ENCODE results near the gene USP37. TPM values are rescaled to one million over a fixed set of nuclear protein-coding genes. Genes with fewer than 3 reads are reported as not detected.
A peak's percentile ranks its signal among the peaks of the same experiment; 100 is the strongest.

The USP37 gene
- total and polyA plus RNA-seq, 2 of the 4 experiments (the other 2 are of a cell fraction) = 1.6 to 6.5 TPM

DNA sequence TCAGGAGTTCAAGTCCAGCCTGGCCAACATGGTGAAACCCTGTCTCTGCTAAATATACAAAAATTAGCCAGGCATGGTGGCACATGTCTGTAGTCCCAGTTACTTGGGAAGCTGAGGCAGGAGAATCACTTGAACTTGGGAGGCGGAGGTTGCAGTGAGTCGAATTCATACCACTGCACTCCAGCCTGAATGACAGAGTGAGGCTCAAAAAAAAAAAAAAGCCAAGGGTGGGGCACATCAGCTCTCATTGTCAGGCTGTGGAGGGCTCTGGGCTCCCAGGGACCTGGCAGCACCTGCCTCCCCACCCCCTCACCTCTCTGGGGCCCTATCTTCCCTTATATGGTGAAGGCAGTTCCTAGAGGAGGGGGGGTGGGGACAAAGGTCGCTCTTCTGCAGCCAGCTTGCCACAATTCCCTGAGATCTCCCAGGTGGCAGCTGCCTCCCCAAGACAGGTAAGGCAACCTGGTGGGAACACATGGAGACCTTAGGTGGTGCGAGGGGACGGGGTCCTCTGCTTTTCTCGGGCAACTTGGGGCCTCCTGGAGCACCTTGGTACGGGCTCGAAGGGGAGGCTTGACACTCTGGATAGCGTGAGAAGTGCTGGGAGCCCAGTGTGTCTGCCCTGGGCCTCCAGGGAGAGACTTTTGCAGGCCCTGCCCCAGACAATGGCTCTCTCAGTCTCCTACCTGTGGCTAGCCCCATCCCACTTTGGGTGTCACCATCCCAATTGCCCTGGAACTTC is 149.3 kb downstream of the USP37 start, which contains the start of gene VIL1:
Gene VIL1 (plus strand): TSS at position 407 of the 742 bp plus-strand sequence. CDS start 4,656 bp downstream, outside the sequence.
- Histone ChIP-seq H3K79me1 (ENCODE audit: low read depth in 1 of 2, low read length in 2 of 2) (no peaks in the 10 kb centered on the region), H3K4me1 (ENCODE audit: control insufficient read depth, insufficient read depth, low read length) (no peaks in the 10 kb centered on the region), H4K20me1 (ENCODE audit: insufficient read depth, low read length) (no peaks in the 10 kb centered on the region), H4K91ac (ENCODE audit: insufficient read depth, low read depth, low read length) (no peak within 1 kb of the TSS), H3K23ac (ENCODE audit: low read depth, low read length) (no peak within 1 kb of the TSS), H4K8ac (ENCODE audit: low read depth in 2 of 2, low read length in 2 of 2) (no peak within 1 kb of the TSS), H3K9me1 (ENCODE audit: insufficient read depth, low read length) (no peaks in the 10 kb centered on the region; the same call in 1 of the 2 replicates), H3K36me3 (ENCODE audit: control insufficient read depth, insufficient read depth, low read length) (no peaks in the 10 kb centered on the region), H3K27ac (ENCODE audit: insufficient read depth, low read length) (no peak within 1 kb of the TSS), H3K4ac (ENCODE audit: low read depth, low read length) (no peak within 1 kb of the TSS), H4K5ac (ENCODE audit: low read depth, low read length) (no peak within 1 kb of the TSS), H3K9me3 (ENCODE audit: control insufficient read depth, insufficient read depth, low read length) (no peaks in the 10 kb centered on the region), H2BK5ac (ENCODE audit: low read depth, low read length, poor library complexity, severe bottlenecking) (no peak within 1 kb of the TSS), H3K4me3 (ENCODE audit: insufficient read depth, low read depth, low read length) (no peak within 1 kb of the TSS), H3K56ac (ENCODE audit: extremely low read depth, insufficient read depth, low read length) (no peak within 1 kb of the TSS), H2AK5ac (ENCODE audit: low read depth, low read length) (no peak within 1 kb of the TSS), H2BK120ac (ENCODE audit: low read depth, low read length) (no peak within 1 kb of the TSS), H2BK15ac (ENCODE audit: low read depth, low read length) (no peak within 1 kb of the TSS), H3K27me3 (ENCODE audit: control insufficient read depth, insufficient read depth, low read length) (peaks cover 12% of the 10 kb centered on the region), H3K14ac (replicated peaks; ENCODE audit: low read depth, low read length) (no peak within 1 kb of the TSS), H2AFZ (replicated peaks; ENCODE audit: low read length, poor library complexity) (peak within 1 kb of the TSS; percentile 51), H3K4me2 (ENCODE audit: low read depth, low read length) (no peak within 1 kb of the TSS), H2BK20ac (ENCODE audit: low read depth, low read length) (no peak within 1 kb of the TSS), H3K9ac (ENCODE audit: low read depth, low read length) (no peak within 1 kb of the TSS), H3K18ac (ENCODE audit: low read depth, low read length) (no peak within 1 kb of the TSS), H2AK9ac (replicated peaks; ENCODE audit: low read depth, low read length, poor library complexity) (no peak within 1 kb of the TSS)
- intact Hi-C loops (cut with micrococcal nuclease) = no loop called here
- dilution Hi-C loops (cut with HindIII; ENCODE audit: low sequenced_read_pairs, unreplicated experiment) = no loop called here
- BruUV-seq (replicated peaks) = no TSS peak
- no peak for TF ChIP-seq CHD1 (IDR thresholded peaks at IDR 0.05; ENCODE audit: low read depth, low read length)
- TF ChIP-seq SMC3 (IDR thresholded peaks at IDR 0.05; ENCODE audit: low read depth, low read length) = no peak
- TF ChIP-seq MXI1 (IDR thresholded peaks at IDR 0.05; ENCODE audit: borderline replicate concordance, low read depth, low read length) = no peak
- TF ChIP-seq, protein P1, sequence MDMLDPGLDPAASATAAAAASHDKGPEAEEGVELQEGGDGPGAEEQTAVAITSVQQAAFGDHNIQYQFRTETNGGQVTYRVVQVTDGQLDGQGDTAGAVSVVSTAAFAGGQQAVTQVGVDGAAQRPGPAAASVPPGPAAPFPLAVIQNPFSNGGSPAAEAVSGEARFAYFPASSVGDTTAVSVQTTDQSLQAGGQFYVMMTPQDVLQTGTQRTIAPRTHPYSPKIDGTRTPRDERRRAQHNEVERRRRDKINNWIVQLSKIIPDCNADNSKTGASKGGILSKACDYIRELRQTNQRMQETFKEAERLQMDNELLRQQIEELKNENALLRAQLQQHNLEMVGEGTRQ (IDR thresholded peaks at IDR 0.05; ENCODE audit: low read depth, low read length) = no peak
- no peak for TF ChIP-seq MAZ (IDR thresholded peaks at IDR 0.05; ENCODE audit: borderline replicate concordance, low read depth, low read length)
- TF ChIP-seq NFE2L2 (IDR thresholded peaks at IDR 0.05; ENCODE audit: low read depth, low read length) = no peak
- TF ChIP-seq RFX5 (IDR thresholded peaks at IDR 0.05; ENCODE audit: low read depth, low read length) = no peak
- no peak for TF ChIP-seq RAD21 (IDR thresholded peaks at IDR 0.05; ENCODE audit: low read length)
- TF ChIP-seq BHLHE40 (IDR thresholded peaks at IDR 0.05; ENCODE audit: low read depth, low read length) = no peak
- no peak for TF ChIP-seq RCOR1 (IDR thresholded peaks at IDR 0.05; ENCODE audit: insufficient replicate concordance, low read length)
- TF ChIP-seq, protein P2, sequence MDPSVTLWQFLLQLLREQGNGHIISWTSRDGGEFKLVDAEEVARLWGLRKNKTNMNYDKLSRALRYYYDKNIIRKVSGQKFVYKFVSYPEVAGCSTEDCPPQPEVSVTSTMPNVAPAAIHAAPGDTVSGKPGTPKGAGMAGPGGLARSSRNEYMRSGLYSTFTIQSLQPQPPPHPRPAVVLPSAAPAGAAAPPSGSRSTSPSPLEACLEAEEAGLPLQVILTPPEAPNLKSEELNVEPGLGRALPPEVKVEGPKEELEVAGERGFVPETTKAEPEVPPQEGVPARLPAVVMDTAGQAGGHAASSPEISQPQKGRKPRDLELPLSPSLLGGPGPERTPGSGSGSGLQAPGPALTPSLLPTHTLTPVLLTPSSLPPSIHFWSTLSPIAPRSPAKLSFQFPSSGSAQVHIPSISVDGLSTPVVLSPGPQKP (IDR thresholded peaks at IDR 0.05; ENCODE audit: borderline replicate concordance, low read depth, low read length) = no peak
- no peak for TF ChIP-seq POLR2A (IDR thresholded peaks at IDR 0.05; ENCODE audit: low read depth, low read length)
- 87% methylated on average over 3 of the region's 9 CpGs; no CpG with 5 or more reads in 1 of the 2 experiments for WGBS, 2 experiments (ENCODE audit: extremely low coverage in 2 of 2, insufficient read length in 1 of 2)
- DNase-seq (no peak), ATAC-seq (ENCODE audit: low read depth) (no peak)
- CTCF ChIA-PET = interaction anchor here (0.7 kb wide), 1 partner anchor 253 kb away, joined by 3 read pairs; no protein-coding TSS in a partner anchor
- in situ Hi-C loops (cut with MboI; ENCODE audit: low sequenced_read_pairs) = no loop called here
- POLR2A ChIA-PET (ENCODE audit: unreplicated experiment) = no interaction called here

Measured in IMR-90 (cell line).